HG03469 (cell line): ENCODE measurements around the gene VANGL2.

Experiments
- ATAC-seq: cut with Tn5 transposase; IDR thresholded peaks from one replicate; pipeline ENCODE4 v1.9.1; 2021; ENCODE audit warnings: mild to moderate bottlenecking, moderate library complexity, moderate number of reproducible peaks; ENCODE audit not compliant: unreplicated experiment

The VANGL2 gene

DNA sequence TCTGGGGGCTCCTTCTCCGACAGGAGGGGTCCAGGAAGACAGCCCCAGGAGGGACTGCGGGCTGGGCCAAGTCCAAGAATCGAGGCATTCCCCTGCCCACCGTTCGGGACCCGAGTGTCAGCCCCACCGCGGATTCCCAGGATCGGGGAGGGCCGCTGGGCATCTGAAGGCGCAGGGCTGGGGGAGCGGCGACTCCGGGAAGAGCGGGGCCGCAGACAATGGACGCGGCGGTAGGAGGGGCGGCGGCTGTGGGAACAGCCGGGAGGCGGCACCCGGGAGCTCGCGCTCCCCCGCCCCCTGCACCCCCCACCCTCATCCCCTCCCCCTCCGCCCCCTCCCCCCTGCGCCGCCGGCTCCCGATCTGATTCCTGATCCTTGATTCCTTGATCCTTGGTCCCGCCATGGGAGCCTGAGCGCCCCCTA, at the start of gene VANGL2:
Gene VANGL2 (plus strand): TSS at position 342 of the 423 bp plus-strand sequence. CDS start 15,274 bp downstream, outside the sequence.
- ATAC-seq, result no peak

GRCh38 chr1:160351629-160352028, 48.7 kb upstream of the VANGL2 start:
- ATAC-seq, result no peak

GRCh38 chr1:160352555-160352954, 47.8 kb upstream of the VANGL2 start:
- no peak for ATAC-seq

GRCh38 chr1:160353223-160353622, 47.1 kb upstream of the VANGL2 start:
- ATAC-seq, result no peak

DNA sequence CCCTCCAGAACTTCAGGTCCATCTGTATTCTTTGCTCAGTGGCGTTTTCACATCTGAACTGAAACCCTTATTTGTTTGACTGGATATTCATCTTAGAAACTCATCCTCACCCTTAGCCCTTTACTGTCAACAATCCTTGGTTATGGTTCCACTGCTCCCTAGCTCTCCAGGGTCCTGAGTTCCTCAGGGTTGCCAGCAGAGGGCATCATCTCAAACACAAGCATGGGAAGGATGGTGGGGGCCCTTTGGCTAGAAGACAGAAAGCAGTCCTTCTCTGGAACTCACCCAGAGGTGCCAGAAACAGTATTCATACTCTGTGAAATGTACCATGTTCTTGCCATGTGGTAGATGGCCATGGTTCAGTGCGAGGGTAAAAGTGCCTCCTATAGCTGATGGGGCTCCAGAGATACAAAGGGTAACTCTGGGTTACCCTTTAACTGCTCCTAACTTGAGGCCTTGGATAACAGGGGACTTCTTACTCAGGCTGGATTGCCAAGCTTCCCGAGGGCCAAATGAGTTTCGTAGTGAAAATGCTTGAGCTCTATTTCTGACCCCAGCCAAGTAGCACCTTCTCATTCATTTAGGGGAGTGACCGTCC, 45.9 kb upstream of the VANGL2 start:
- no peak for ATAC-seq

- no peak for ATAC-seq
Observed at GRCh38 chr1:160357286-160358002, 42.9 kb upstream of the VANGL2 start.

GRCh38 chr1:160358073-160358472, 42.3 kb upstream of the VANGL2 start:
- ATAC-seq, result no peak

DNA sequence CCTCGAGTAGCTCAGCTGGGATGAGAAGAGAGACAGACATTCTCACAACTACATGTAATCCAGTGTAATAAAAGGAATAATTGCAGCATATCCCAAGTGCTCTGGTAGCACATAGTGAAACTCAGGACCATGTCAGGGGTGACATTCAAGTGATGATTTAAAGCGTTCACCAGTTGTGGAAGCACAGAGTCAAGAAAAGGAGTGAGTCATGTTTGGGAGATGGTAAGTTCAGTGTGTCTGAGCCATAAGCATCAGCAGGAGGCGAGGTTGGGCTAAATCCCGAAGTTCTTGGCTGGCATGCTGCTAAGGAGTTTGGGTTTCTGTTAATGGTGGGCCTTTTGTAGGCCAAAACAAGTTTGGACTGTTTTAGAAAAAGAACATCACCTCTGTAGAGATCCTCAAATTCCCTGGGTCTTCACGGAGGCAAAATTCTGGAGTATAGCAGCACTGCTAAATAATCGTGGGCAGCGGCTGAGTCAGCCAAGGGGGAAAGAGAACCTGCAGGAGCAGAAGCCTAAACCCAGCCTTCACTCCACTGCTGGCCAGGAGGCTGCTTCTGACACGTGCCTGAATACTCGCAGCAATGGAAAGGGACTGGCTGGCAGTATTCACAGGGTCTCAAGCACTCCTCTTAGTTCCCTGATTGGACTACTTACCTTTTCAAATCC, 40.7 kb upstream of the VANGL2 start:
- ATAC-seq, result no peak

DNA sequence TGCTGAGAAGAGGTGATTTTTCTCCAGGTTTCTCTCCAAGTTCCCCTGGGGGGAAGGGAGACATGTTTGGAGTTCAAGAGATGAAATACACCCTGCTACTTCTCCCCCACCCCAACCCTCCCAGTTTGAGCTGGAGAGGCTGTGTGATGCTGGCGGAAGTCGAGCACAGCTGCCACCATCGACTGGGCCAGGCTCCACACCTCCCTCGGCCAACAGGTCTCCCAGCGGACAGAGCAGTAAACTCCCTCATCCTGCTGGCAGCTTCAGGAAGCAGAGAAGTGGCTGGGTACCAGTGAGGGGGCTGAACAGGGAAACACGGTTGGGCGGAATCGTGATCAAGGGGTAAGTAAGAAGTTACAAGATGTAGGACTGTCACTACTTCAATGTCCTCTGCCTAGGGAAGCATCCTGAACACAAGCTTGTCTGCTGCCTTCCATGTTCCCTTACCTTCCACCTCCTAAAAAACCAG, 40.1 kb upstream of the VANGL2 start:
- ATAC-seq, result no peak

DNA sequence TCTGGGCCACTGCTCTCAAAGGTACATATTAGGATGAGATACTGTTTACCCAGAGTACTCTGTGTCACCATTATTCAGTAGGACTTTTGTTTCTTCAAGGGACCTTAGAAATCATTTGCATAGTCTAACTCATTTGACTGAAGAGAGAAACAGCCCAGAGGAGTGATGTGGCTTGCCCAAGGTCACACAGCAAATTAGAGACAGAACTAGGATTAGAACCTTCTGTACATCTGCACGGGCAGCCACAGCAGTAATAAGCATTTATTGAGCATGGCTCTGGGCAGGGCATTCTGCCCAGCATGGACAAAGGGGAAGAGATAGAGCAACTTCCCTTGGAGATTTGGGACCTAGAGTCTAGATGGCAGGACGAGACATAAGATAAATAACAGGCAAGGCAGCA, 39.2 kb upstream of the VANGL2 start:
- no peak for ATAC-seq

GRCh38 chr1:160361814-160362167, 38.6 kb upstream of the VANGL2 start:
- no peak for ATAC-seq

DNA sequence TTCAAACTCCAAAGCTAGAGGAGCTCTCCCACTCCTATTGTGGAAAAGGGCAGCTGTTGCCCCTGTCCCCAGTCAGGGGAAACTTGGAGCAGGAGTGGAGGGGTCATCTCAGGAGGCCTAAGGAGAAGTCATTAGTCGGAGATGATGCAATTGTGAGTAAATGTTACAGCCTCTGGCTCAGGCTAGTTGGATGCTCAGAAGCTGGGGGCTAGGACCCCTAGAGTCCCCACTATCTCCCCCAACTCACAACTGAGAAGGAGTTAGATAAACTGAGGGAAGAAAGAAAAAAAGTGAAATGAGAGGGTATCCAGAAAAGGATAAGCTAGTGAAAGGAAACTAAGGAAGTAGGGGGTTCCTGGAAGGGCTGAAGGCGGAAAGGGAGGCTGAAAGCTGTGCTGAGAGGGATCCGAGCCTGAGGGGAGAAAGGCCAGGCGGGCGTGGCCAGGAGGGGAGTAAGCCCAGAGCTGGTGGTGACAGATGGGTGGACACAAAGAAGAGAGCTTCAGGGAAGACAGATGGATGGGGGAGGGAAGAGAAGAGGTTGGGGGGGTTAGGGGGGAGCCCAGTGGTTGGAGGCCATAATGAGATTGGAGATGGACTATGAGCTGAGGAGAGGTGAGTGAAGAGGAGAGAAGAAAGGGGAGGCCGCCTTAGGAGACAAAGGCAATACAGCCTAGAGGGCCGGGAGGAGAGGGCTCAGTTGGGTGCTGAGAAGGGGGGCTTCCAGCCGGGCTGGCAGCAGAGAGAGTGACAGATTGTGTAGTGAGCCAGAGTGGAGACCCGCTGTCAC, 38.0 kb upstream of the VANGL2 start:
- no peak for ATAC-seq

DNA sequence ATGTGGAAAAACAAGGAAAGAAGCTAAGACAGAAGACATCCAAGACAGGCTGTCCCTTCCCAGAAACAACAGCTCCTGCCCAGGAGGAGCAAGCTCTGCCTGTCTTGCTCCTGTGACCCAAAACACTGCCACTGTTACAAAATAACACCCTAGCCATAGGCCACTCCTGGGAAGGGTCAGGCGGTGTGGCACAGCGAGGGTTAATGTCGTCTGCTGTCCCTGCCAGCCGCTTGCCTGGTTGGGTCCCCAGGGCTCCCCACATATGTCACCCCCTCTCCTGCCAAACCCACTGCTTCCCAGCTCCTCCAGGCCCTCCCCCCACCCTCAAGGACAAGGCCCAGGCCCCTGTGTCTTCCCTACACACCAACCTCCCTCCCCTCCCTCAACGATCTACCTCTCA, 37.4 kb upstream of the VANGL2 start:
- no peak for ATAC-seq

GRCh38 chr1:160363951-160364735, 36.2 kb upstream of the VANGL2 start:
- ATAC-seq, result no peak

GRCh38 chr1:160365325-160365724, 35.0 kb upstream of the VANGL2 start:
- no peak for ATAC-seq

DNA sequence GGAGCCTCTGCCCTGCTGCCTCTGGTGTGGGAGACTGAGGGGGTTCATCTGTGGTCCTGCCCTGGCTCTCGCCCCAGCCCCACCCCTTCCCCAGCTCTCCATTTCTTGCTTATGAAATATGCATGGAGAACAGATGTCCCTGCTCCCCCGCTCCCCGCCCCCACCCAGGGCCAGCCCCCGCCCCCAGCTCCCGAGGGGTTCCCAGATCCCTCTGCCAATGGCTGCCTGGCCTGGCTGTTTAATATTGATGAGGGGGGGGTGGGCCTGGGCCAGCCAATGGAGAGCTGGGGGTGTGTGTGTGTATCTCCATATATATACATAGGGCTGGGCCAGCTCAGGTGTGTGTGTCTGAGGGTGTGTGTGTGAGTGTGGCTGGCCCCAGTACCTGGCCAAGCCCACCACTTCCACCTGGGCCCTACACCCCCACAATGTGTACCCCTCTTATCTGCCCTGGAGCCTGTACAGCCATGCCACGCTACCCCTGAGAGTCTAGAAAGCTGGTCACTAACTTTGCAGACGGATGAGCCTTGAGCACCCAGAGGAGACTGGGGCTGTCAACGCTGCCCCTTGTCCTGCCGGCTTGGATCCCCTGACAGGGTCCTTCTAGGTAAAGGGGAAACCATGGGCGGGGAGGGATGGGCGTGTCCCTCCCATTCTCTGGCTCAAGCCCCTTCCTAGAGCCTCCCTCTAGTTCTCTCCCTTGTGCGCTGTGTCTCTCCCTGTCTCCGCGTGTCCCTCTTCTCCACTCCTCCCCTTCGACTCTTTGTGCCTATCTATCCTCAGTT, 33.4 kb upstream of the VANGL2 start, which contains the start of gene NHLH1:
Gene NHLH1 (plus strand): TSS at position 341 of the 785 bp plus-strand sequence. CDS start 3,661 bp downstream, outside the sequence.
- no peak for ATAC-seq

- ATAC-seq, result no peak
Observed at GRCh38 chr1:160367516-160367900, 32.9 kb upstream of the VANGL2 start.

DNA sequence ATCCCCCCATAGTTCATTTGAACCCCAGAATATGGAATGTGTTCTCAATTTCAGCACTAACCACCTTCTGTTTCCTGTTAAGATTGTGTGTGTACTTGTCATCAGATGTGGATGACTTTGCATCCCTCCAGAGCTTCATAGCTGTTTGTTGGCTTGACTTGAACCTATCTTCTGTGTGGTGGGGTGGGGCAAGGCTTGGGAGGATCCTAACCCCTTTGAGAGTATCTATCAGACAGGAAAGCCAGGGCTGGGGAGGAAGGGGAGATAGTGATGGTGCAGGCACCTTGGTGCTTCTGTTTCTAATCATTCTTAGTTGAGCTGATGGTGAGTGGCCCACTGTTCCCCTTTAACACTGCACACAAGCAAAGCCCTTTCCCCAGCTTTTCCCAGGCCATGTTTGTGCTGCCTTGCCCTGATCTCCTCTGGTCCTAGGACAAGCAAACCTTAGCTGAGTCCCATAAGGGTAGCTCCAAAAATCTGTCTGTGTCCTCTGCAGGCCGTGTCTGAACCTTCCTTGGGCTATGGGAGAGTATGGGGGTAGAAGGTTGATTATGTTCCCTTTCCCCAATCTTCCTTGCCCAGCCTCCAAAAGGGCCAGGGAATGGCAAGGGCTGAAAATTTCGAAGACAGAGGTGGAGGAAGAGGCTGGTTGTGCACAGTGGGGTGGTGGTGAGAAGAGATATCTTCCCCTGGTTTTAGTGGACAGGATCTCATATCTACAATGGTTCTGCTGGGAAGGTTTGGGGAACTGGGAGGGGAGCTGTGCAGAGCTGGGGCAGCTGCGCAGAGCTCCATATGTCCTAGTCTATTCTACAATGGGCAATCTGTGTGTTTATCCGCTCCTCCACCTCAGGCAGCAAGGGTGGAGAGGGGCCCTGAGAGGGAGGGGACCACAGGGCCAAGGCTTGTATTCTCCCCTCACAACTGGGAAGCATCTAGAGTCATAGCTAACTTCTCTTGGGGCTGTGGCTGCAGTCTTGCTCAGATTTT, 32.1 kb upstream of the VANGL2 start:
- ATAC-seq, result no peak
